ENCODE results near the gene TNFRSF21.
A peak's percentile ranks its signal among the peaks of the same experiment; 100 is the strongest.
"Not testable (repeated sequence)": the region's sequence is repeated elsewhere in the genome, so short reads cannot be mapped to it uniquely, and the experiment has no call there.

The TNFRSF21 gene

DNA sequence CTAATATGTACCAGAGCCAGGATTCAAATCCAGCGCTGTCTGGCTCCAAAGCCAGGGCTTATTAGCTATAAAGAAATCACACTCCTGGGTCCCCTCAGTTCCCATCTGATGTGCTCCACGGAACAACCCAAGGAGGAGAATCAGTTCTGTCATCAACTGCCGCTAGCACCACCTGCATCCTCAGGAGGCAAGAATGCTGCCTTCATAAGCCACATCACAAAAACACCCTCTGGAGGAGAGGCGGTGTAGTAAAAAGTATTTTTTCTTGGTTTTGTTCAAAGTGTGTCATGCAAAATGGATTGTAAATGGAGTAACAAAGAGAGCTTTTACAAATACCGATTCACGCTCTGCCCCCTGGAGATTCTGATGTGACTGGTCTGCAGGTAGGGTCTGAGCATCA, 57.1 kb downstream of the TNFRSF21 start:
- no peak for FAIRE-seq

GRCh38 chr6:47251396-47251795, 58.3 kb downstream of the TNFRSF21 start:
- no peak for DNase-seq (ENCODE audit: low spot score)
- FAIRE-seq, result no peak

More for the DNA sequence above, 57.1 kb downstream of the TNFRSF21 start:
- DNase-seq (ENCODE audit: low spot score), result no peak

DNA sequence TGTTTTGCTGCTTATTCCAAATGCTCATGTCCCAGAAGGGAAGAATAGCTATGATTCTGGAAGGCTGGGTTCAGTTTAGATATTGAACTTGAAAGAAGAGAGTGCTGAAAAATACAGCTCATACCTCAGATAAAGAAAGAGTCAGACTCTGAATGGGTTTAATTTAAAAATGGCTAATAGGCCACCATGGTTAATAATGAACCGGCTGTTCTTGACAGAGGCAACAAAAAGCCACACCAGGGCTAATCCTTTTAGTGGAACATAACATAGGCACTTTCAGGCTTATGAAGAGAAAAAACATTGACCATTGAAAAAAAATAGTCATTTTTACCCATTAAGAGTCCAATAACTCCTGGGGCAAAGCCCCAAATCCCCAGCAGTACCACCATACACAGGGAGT, 59.4 kb downstream of the TNFRSF21 start:
- no peak for FAIRE-seq
- DNase-seq (ENCODE audit: low spot score), result no peak

- FAIRE-seq (no peak), DNase-seq (ENCODE audit: low spot score) (no peak)
Observed at GRCh38 chr6:47248446-47248845, 61.3 kb downstream of the TNFRSF21 start.

DNA sequence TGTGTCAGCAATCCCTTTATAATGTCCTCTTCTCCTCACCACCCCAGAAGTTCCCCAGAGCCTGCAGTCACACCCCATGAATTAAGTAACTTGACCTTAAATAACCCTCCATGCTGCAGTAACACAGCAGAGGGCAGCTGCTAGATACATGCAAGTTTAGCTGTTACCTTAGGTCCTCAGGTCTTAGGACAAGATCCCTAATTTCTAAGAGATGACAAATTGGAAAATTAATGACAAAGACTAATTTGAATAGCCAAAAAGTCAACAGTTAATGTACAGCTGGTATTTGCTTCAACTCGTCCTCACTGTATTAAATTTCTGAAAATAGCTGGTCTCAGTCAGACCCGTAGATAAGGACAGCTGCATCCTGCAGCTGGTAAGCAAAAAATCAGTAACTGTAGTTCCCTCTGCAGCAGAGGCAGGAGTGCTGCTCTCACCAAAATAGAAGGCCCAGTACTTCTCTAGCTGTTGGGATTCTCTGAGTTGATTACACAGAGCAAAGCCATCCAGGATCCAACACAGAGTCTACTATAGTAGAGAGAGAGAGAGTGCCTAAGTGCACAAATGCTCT, 62.4 kb downstream of the TNFRSF21 start:
- DNase-seq (ENCODE audit: low spot score), result no peak
- FAIRE-seq, result no peak

DNA sequence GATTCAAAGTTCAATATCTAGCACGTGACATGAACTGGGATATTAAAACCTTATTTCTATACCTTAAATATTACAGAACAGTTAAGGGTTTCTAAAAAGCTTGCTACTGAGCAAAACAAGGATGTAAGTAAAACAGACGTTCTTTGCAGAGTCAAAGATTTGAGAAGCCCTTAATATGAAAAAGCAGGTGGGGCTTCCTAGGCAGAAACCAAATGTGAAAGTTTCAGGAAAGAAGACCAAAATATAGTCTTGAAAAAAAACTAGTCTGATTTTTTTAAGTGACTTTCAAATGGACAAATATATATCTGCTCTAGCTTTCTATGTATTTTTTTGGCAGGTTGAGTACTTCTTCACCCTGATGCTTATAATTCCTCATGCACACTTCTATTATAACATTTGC, 63.2 kb downstream of the TNFRSF21 start:
- no peak for DNase-seq (ENCODE audit: low spot score)
- no peak for FAIRE-seq

DNA sequence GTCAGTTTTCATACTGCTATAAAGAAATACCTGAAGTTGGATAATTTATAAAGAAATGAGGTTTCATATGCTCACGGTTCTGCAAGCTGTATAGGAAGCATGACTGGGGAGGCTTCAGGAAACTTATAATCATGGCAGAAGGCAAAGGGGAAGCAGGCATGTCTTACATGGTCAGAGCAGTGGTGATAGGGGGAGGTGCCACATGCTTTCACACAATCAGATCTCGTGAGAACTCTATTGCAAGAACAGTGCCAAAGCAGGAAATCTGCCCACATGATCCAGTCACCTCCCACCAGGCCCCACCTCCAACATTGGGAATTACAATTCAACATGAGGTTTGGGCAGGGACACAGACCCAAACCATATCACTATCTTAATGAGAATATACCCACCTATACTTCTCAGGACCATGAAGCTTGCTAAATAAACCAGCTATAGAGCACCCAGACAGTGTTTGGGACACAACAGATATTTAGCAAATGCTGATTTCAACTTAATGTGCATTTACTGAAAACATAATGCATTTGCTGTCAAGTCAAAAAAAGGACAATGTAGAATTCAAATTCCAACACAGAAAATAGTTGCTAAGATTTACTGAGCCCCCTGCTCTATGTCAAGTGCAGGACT, 63.8 kb downstream of the TNFRSF21 start:
- no peak for DNase-seq (ENCODE audit: low spot score)
- no peak for FAIRE-seq

DNA sequence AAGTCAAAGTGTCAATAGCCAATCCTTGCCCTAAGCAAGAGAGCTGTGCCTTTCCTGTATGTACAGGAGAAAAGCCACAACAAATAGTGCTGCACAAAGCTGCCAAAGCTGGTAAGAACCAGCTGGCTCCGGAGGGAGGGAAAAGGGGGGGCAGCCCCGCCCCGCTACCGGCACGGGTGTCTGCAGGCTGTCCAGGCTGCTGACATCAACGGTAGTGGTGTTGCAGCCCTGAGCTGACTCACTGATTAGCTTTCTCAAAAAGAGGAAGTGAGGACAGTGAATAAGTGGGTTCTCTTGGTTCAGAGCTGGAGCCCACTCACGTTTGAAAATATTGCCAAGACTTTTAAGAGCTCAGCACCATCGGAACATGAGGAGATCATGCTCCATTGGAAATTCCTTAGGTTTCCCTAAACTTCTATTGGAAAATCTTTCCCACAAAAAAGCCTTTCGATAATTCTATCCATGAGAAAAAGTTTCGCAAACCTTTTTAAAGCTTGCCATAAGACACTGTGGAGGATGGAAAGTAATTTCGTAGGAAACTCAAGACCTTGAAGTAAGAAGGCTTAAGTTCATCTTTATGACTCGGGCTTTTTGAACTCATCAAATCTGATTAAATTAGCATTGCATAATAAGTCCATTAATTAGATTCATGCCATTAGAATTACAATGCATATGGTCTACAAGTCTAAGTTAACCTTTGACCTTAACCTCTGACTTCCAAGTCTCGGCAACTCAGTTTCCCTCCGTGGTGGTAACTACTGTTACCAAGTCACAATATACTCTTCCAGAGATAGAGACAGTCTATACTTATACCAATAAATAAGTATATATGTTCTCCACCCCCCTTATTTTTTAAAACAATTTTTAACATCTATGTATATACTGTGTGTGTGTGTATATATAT, 67.0 kb downstream of the TNFRSF21 start:
- FAIRE-seq (no peak), DNase-seq (ENCODE audit: low spot score) (peak; percentile 89)

DNA sequence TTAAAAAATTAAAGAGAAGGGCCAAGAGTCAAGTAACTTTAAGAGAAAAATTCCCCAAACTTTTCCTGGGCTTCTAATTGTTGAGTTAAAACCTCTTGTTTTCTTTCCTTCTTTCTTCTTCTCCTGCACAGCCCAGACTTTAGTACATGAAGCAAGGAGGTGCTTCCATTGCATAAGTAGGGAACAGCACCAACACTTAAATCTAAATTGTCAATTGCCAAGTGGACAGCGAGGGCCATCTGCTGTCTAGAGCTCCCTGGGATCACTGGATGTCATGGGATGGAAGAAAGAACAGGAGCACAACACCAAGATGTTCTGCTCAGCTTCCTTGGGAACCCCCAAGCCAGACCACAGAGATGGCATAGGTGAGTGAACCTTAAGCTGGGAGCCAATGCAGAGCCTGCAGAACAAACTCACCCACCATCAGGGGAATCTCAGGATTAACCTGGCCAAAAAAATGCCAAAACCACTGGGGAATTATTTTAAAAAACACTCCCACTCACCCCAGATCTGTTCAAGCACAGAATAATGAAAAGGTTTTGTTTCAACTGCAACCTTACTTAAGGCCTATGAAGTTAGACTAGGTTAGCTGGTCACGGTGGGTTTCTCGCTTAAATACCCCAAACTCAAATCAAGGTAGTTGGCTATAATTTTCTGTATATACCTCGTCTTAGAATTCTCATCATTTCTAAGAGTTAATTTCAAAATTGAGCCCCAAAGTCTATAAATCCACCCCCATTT, 67.8 kb downstream of the TNFRSF21 start:
- FAIRE-seq (no peak), DNase-seq (ENCODE audit: low spot score) (no peak)

DNA sequence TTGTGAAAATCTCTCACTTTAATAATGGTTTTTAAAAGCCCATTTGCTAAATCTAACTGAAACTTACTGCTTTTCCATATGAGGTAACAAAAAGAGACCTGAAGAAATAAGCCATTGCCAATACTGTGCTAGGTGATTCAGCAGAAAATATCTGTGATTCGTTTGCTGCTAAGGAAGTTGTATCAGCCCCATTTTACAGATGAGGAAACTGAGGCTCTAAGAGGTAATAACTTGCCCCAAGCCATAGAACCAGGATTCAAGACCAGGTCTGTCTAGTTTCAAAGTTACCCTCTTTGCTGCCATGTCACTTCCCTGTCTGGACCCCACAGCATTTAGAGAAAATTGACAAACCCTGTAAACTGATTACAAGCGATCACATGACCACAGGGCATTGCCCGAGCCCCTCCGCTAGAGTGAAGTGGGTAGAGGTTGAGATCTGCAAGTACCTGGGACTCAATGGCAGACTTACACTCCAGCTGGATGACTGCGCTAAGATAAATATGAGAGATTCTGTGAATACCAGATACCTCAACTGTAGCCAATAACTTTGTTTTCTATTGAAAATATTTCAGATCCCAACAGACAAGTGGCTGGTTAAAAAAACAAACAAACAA, 69.3 kb downstream of the TNFRSF21 start:
- FAIRE-seq, result no peak
- no peak for DNase-seq (ENCODE audit: low spot score)

DNA sequence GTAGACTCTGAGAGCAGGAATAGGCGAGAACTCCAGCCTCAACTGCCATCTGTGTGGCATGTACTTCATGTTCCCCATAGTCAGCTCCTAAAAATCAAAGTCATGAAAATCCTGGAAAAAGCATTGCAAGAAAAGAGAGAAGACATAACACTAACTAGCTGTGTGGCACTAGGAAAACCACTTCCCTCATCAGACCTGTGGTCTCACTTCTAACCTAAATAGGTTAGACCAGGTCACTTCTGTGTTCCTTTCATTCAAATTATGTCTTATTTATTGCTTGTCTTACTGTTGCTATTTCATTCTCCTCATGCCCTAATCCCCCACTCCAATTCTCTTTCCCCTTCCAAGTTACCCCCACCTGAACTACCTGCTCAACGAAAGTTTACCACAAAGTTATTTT, 70.2 kb downstream of the TNFRSF21 start:
- no peak for DNase-seq (ENCODE audit: low spot score)
- no peak for FAIRE-seq

DNA sequence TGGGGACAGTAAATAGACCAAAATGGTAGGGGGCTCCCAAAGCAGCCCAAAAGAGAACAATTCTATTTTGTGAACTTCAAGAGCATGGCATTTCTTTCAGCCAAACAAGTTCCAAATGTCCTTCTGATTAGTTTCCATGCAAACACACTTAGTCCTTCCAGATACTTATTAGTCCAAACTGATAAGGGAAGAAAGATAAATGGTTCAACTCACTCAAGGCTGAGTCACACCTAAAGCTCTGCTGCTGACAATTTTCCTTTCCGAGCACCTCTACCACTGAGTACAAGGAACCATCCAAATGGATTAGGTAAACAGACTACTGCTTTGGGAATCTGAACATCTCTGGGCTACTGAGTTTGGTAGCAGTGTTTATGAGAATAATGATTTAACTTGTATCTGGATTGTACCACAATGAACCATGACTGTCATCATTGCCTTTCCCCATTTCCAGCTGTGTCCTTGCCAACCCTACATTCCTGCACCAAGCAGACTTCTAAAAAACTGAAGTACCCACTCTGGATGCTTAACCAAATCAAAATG, 71.2 kb downstream of the TNFRSF21 start:
- DNase-seq (ENCODE audit: low spot score), result no peak
- no peak for FAIRE-seq

DNA sequence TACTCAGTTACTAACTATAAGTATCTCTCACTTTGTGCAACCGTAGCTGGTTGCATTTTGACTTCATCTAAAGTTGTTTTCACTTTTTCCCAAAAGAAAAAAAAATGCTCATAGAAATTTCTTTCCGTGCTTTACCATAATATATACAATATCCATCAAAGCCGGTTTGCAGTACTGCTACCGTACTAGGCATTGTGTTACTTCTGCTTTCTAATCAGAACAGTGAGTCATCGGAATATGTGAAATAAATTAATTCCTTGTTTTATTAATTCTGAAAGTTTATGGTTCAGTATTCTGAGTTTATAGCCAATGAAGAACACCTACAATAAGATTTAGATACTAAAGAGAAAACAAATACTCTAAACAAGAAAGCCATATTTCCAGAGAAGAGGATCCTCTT, 72.5 kb downstream of the TNFRSF21 start:
- no peak for FAIRE-seq
- no peak for DNase-seq (ENCODE audit: low spot score)

DNA sequence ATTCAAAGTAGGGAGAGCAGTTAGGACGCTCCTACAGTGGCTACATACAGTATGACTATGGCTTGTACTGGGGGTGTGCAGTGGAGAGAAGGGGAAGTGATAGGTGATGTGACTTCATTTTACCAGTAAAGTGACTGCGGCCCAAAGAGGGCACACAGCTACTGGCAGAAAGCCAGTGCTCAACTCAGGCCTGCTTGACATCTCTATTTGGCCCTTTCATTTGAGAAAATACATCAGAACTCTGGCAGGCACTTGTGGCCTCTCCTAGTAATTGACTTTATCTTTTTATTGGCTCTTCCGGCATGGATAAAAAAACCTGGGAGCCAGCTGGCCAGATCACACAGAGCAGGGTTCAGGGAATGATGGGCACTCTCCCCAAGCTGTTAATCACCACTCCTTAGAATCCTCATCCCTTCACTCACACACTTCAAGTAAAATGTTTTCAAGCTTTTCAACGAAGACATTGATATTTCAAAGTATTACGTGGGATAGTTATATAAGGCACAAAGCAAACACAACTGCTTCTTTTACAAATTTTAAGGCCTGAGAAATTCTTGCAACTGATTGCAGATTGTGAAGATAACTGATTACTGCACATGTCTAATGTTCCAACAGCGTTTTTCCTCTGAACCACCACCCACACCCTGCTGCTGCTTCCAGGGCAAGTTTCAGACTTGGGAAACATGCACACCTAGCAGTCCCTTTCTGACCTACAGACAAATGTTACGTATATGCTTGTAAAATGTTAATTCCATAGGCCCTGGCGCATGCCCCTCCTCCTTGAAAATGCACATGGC, 73.5 kb downstream of the TNFRSF21 start:
- no peak for DNase-seq (ENCODE audit: low spot score)
- no peak for FAIRE-seq

GRCh38 chr6:47235421-47235820, 74.3 kb downstream of the TNFRSF21 start:
- no peak for FAIRE-seq
- DNase-seq (ENCODE audit: low spot score), result no peak

GRCh38 chr6:47234266-47234933, 75.3 kb downstream of the TNFRSF21 start:
- DNase-seq (ENCODE audit: low spot score) (no peak), FAIRE-seq (no peak)

DNA sequence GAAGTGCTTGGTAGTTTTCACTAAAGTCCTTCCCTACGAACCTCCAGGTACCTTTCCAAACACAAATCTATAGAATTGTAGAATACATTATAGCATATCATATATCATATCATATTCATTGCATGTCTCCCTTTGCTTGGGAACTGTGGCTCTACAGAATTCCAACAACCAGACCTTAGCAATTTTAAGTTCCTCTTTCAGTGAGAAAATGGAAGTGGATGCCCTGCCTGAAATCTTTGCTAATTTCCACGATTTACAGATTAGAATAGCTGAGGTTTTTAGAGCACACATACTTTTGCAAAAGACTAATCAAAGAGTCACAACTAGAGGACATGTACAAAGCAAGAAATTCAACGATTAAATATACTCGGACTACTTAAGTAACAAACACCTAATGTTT, 78.6 kb downstream of the TNFRSF21 start:
- no peak for DNase-seq (ENCODE audit: low spot score)
- no peak for FAIRE-seq

- FAIRE-seq, result no peak
- DNase-seq (ENCODE audit: low spot score), result no peak
Observed at GRCh38 chr6:47230579-47230978, 79.1 kb downstream of the TNFRSF21 start.

- no peak for FAIRE-seq
- no peak for DNase-seq (ENCODE audit: low spot score)
Observed at GRCh38 chr6:47229255-47229654, 80.5 kb downstream of the TNFRSF21 start.

DNA sequence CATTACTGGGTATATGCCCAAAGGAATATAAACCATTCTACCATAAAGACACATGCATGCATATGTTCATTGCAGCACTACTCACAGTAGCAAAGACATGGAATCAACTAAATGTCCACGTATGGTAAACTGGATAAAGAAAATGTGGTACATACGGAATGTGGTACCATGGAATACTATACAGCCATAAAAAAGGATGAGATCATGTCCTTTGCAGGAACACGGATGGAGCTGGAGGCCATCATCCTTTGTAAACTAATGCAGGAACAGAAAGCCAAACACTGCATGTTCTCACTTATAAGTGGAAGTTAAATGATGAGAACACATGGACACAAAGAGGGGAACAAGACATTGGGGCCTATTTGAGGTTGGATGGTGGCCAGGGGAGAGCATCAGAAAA, 81.6 kb downstream of the TNFRSF21 start:
- FAIRE-seq; DNase-seq (ENCODE audit: low spot score): not testable (repeated sequence)

Data from urothelium cell line (cell line).